ENCODE results near the gene POU2F1. TPM values are rescaled to one million over a fixed set of nuclear protein-coding genes. Genes with fewer than 3 reads are reported as not detected.

POU2F1 gene
- total and polyA plus RNA-seq, 8 donors = 1.2 to 36.2 (median 7.7) TPM

DNA sequence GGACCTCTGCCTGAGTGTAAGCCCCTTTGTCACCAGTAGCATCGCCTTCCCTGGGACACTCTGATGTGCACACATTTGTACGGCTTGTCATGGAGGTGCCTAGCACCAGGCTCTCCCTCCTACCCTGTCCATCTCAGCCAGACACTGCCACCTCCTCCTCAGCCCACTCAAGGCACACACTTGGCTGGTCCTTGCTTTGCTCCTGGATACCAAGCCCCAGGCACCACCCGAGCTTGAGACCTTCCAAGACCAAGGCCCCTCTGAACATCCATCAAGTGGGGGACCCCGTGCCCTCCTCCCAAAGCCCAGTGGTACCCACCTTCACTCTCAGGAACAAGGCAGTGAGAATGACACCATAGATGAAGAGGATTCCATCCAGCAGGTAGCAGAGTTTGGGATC lies 219.7 kb downstream of the POU2F1 start:
- H3K4me3 ChIP-seq = no peak overlapping the region
- DNase-seq = no peak
- H3K9me3 ChIP-seq = no peaks in the 10 kb centered on the region
- no peaks in the 10 kb centered on the region for H3K36me3 ChIP-seq
- no peak for TF ChIP-seq POLR2A (IDR thresholded peaks at IDR 0.05)
- TF ChIP-seq POLR2AphosphoS5 (IDR thresholded peaks at IDR 0.05) = no peak
- no peak for TF ChIP-seq EP300 (IDR thresholded peaks at IDR 0.05)
- TF ChIP-seq, protein P1, sequence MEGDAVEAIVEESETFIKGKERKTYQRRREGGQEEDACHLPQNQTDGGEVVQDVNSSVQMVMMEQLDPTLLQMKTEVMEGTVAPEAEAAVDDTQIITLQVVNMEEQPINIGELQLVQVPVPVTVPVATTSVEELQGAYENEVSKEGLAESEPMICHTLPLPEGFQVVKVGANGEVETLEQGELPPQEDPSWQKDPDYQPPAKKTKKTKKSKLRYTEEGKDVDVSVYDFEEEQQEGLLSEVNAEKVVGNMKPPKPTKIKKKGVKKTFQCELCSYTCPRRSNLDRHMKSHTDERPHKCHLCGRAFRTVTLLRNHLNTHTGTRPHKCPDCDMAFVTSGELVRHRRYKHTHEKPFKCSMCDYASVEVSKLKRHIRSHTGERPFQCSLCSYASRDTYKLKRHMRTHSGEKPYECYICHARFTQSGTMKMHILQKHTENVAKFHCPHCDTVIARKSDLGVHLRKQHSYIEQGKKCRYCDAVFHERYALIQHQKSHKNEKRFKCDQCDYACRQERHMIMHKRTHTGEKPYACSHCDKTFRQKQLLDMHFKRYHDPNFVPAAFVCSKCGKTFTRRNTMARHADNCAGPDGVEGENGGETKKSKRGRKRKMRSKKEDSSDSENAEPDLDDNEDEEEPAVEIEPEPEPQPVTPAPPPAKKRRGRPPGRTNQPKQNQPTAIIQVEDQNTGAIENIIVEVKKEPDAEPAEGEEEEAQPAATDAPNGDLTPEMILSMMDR (IDR thresholded peaks at IDR 0.05) = no peak
- intact Hi-C loops (cut with DNase I; ENCODE audit: low total_unique reads) = loop anchor here (5.0 to 10.0 kb wide), 2 partner anchors 176 to 378 kb away; no protein-coding TSS in a partner anchor
- WGBS, 5 donors = 92 to 98% (median 96%) methylated on average over 4 of the region's 4 CpGs
- H3K4me1 ChIP-seq = peaks cover 9 to 12% (median 11%) of the 10 kb centered on the region in 4 donors
- no peak overlapping the region for H3K27ac ChIP-seq
- H3K27me3 ChIP-seq = peaks cover 0 to 30% (median 6%) of the 10 kb centered on the region in 3 donors

DNA sequence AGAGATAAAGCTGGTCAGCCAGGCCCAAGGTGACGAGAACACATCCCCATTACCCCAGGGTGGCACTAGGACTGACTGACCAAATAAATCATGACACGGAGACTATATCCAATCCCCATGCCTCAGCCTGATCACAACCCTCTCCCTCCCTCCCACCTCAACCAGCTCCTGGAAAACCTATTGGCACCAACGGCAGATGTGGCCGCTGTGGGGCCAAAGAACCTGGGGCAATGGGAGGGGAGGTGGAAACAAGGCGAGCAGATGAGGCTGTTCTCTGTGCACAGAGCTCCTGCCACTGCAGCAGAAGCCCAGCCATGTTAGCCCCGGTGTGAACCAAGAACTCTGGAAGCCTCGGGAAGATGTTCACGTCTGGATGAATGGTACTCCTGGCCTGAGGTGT lies 220.1 kb downstream of the POU2F1 start:
- DNase-seq = no peak
- Histone ChIP-seq H3K36me3 (no peaks in the 10 kb centered on the region), H3K27me3 (peaks cover 0 to 30% (median 6%) of the 10 kb centered on the region in 3 donors), H3K9me3 (no peaks in the 10 kb centered on the region), H3K4me1 (peaks cover 9 to 12% (median 11%) of the 10 kb centered on the region in 4 donors), H3K27ac (no peak overlapping the region), H3K4me3 (no peak overlapping the region)
- 93 to 96% (median 94%) methylated on average over 8 of the region's 8 CpGs for WGBS, 5 donors
- TF ChIP-seq EP300 (IDR thresholded peaks at IDR 0.05) (no peak), POLR2AphosphoS5 (IDR thresholded peaks at IDR 0.05) (no peak), POLR2A (IDR thresholded peaks at IDR 0.05) (no peak)
- TF ChIP-seq, protein P1 (IDR thresholded peaks at IDR 0.05) = no peak
- intact Hi-C loops (cut with DNase I; ENCODE audit: low total_unique reads) = loop anchor here (5.0 to 10.0 kb wide), 2 partner anchors 176 to 378 kb away; no protein-coding TSS in a partner anchor

DNA sequence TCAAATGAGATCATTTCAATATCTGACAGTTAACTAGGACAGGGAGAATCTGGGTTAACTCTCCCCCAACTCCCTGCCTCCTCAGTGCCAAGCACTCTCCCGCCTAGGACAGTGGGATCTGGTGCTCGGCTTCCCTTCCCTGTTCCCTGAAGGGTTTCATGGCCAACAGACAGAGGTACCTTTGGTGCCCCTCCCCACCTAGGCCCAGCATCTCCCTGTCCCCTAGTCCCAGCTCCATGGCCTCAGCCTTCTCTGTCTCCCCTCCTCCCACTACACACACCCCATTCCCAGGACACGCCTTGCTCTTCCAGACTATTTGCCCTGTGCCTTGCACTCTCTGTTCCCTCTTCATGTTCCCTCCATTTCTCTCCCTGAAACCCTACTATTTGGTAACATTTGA lies 220.5 kb downstream of the POU2F1 start:
- no peak overlapping the region for H3K4me3 ChIP-seq
- H3K27ac ChIP-seq = no peak overlapping the region
- peaks cover 0 to 30% (median 6%) of the 10 kb centered on the region in 3 donors for H3K27me3 ChIP-seq
- TF ChIP-seq EP300 (IDR thresholded peaks at IDR 0.05) (no peak), POLR2AphosphoS5 (IDR thresholded peaks at IDR 0.05) (no peak), POLR2A (IDR thresholded peaks at IDR 0.05) (no peak)
- TF ChIP-seq, protein P1 (IDR thresholded peaks at IDR 0.05) = no peak
- H3K4me1 ChIP-seq = peaks cover 9 to 12% (median 11%) of the 10 kb centered on the region in 4 donors
- no peaks in the 10 kb centered on the region for H3K9me3 ChIP-seq
- no peak for DNase-seq
- H3K36me3 ChIP-seq = no peaks in the 10 kb centered on the region
- 92 to 99% (median 94%) methylated on average over 3 of the region's 3 CpGs for WGBS, 5 donors
- intact Hi-C loops (cut with DNase I; ENCODE audit: low total_unique reads) = loop anchor here (5.0 to 10.0 kb wide), 2 partner anchors 176 to 379 kb away; no protein-coding TSS in a partner anchor

DNA sequence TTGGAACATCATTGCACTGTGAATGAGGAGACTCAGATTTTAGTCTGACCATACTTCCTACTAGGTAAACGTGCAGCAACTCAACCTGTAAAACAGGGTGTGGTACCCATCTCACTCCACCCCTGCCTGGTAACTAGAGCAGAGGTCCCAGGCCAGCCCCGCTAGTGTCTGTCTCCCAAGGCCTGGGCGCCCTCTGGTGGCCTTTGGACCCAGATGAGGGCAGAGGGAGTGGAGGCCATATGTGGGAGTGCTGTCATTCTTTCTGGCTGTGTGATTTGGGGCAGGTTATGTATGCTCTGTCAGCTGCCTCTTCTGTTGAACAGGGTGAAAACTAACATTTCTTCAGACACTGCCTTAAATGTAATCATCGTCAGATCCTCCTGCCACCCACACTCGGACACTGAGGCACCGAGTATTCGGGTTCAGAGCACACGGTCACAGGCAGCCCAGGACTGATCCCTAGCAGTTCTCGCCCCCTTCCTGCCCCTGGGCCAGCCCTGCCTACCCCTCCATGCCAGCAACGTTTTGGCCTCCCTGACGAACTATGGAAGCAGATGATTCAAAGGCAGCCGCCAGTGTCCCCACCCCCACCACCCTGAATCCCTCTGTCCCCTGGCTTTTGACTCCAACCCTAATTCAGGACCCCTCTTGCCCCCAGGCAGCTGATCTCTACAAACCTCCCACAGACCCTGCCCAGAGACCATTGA lies 221.6 kb downstream of the POU2F1 start:
- DNase-seq = peak; percentile 92 to 96
- no peaks in the 10 kb centered on the region for H3K9me3 ChIP-seq
- WGBS, 5 donors = 50 to 64% (median 52%) methylated on average over 10 to 12 of the region's 12 CpGs
- peaks cover 0 to 36% (median 6%) of the 10 kb centered on the region in 3 donors for H3K27me3 ChIP-seq
- peak overlapping the region in 1 of 5 donors; percentile 7 for H3K27ac ChIP-seq
- no peaks in the 10 kb centered on the region for H3K36me3 ChIP-seq
- intact Hi-C loops (cut with DNase I; ENCODE audit: low total_unique reads) = loop anchor here (5.0 to 10.0 kb wide), 2 partner anchors 177 to 380 kb away; no protein-coding TSS in a partner anchor
- TF ChIP-seq POLR2A (IDR thresholded peaks at IDR 0.05) (no peak), POLR2AphosphoS5 (IDR thresholded peaks at IDR 0.05) (peak in 2 of 3 donors; percentile 10 to 75), EP300 (IDR thresholded peaks at IDR 0.05) (no peak)
- TF ChIP-seq, protein P1 (IDR thresholded peaks at IDR 0.05) = peak in 5 of 7 experiments; percentile 63 to 82 (median 76)
- no peak overlapping the region for H3K4me3 ChIP-seq
- H3K4me1 ChIP-seq = peaks cover 9 to 18% (median 13%) of the 10 kb centered on the region in 4 donors

All from stomach (tissue), 9 donors.